Gastroesophageal sphincter (tissue), 3 donors: ENCODE measurements around the gene TLR10.

Experiments used
- POLR2A ChIP-seq, 2 donors: fragments of 450-650 bp; IDR thresholded peaks; one replicate each; pipeline ENCODE4 v1.6.1; 2017; ENCODE audit warnings: antibody characterized with exemption in 2 of 2, mild to moderate bottlenecking in 2 of 2, moderate library complexity in 1 of 2
- POLR2AphosphoS5 ChIP-seq: sonication (generic); formaldehyde crosslinking; IDR thresholded peaks from one replicate; pipeline ENCODE4 v1.6.1; 2017; ENCODE audit warnings: antibody characterized with exemption
- TF ChIP-seq, protein P1 (sequence below), 4 experiments: fragments of 200-600 bp in 2 of 4; fragments of 450-650 bp in 2 of 4; sonication (generic) in 1 of 4; IDR thresholded peaks; one replicate each; pipeline ENCODE4 v1.5.1; 2017 to 2019; ENCODE audit warnings: antibody characterized with exemption in 4 of 4, mild to moderate bottlenecking in 2 of 4, moderate library complexity in 2 of 4

DNA sequence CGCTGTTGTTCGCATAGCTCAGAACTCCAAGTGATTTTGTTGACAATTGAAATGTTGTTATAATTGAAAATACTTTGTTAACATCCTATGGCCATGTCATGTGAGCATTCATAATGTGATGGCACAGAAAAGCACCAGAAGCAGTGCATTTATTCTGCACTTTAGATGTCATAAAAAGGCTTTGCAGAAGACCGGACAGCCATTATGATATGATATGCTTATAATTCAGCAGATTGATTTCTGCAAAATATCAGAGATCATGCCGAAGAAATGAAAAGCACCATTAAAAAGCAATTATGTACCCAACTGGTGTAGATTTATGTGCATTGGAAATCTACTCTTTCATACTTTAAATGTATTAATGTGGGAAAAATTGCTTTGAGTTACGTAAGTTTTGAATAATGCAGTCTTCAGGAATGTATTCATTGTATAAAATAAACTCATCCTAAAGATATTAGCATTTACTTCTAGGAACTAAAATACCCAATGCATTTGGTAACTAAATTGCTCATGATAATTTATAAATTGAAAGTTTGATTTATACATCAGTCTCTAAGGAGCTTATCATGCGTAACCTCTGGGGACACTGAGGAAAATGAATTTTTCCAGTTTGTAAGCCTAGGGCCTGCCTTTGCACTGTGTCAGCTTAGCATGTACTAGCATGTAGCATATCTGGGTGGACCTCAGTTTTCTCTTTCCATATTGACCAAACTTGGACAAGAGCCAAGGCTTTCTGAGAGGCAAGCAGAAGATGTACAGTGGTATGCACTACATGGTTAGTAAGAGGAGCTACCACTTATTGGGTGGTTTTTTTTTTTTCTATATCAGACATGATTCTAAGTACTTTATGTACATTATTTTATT, 43.6 kb downstream of the TLR10 start:
- TF ChIP-seq POLR2AphosphoS5 (no peak), POLR2A (IDR thresholded peaks at IDR 0.05) (no peak)
- TF ChIP-seq, protein P1, sequence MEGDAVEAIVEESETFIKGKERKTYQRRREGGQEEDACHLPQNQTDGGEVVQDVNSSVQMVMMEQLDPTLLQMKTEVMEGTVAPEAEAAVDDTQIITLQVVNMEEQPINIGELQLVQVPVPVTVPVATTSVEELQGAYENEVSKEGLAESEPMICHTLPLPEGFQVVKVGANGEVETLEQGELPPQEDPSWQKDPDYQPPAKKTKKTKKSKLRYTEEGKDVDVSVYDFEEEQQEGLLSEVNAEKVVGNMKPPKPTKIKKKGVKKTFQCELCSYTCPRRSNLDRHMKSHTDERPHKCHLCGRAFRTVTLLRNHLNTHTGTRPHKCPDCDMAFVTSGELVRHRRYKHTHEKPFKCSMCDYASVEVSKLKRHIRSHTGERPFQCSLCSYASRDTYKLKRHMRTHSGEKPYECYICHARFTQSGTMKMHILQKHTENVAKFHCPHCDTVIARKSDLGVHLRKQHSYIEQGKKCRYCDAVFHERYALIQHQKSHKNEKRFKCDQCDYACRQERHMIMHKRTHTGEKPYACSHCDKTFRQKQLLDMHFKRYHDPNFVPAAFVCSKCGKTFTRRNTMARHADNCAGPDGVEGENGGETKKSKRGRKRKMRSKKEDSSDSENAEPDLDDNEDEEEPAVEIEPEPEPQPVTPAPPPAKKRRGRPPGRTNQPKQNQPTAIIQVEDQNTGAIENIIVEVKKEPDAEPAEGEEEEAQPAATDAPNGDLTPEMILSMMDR (IDR thresholded peaks at IDR 0.05) = no peak
